ENCODE data around the gene RBM27. TPM values are rescaled to one million over a fixed set of nuclear protein-coding genes. Genes with fewer than 3 reads are reported as not detected.

The RBM27 gene
- total and polyA plus RNA-seq, 10 of the 15 experiments (the other 5 are each of a cell fraction or from before 2014, with no cell fraction given), result 5.8 to 33.9 (median 16.9) TPM

- ATAC-seq, result no peak
- no peak overlapping the region for H3K9ac ChIP-seq (ENCODE audit: control insufficient read depth, insufficient read depth, low read length)
- no peaks in the 10 kb centered on the region for H3K9me3 ChIP-seq (replicated peaks; ENCODE audit: control insufficient read depth, insufficient read depth, low read length)
- no peak overlapping the region for H2AFZ ChIP-seq (ENCODE audit: control insufficient read depth, low read depth, low read length)
- no peaks in the 10 kb centered on the region for H4K20me1 ChIP-seq (ENCODE audit: control insufficient read depth, insufficient read depth)
- in situ Hi-C loops (cut with MboI) (no loop called here), intact Hi-C loops (cut with micrococcal nuclease; ENCODE audit: unreplicated experiment) (no loop called here)
- CTCF ChIA-PET, result interaction anchor here (0.9 to 1.1 kb wide), 2 partner anchors 13 to 18 kb away, joined by 3 to 4 read pairs; no protein-coding TSS in a partner anchor
- no peaks in the 10 kb centered on the region for H3K27me3 ChIP-seq (replicated peaks in 1 of 2; ENCODE audit: control insufficient read depth in 2 of 2, insufficient read depth in 2 of 2, low read length in 1 of 2)
- no peak for DNase-seq (ENCODE audit: low read depth, low spot score)
- no peak overlapping the region for H3K27ac ChIP-seq (ENCODE audit: control insufficient read depth, insufficient read depth)
- WGBS (ENCODE audit: insufficient coverage, insufficient replicate concordance, low lambda C conversion rate, missing lambda C conversion rate), result 66% methylated on average over 5 of the region's 5 CpGs
- no peak overlapping the region for H3K4me3 ChIP-seq
- no peaks in the 10 kb centered on the region; the same call in 1 of the 2 replicates for H3K79me2 ChIP-seq (ENCODE audit: control insufficient read depth, insufficient read depth, low read length)
- H3K36me3 ChIP-seq (ENCODE audit: control insufficient read depth in 2 of 2, insufficient read depth in 2 of 2, low read length in 1 of 2), result peaks cover 5 to 15% of the 10 kb centered on the region in 2 experiments
- H3K4me1 ChIP-seq (ENCODE audit: control insufficient read depth, insufficient read depth, low read length), result no peaks in the 10 kb centered on the region
- TF ChIP-seq SP1 (IDR thresholded peaks at IDR 0.05; ENCODE audit: low read depth, low read length) (no peak), NFIC (IDR thresholded peaks at IDR 0.05; ENCODE audit: low read depth, low read length) (no peak), POU2F2 (IDR thresholded peaks at IDR 0.05; ENCODE audit: borderline replicate concordance, low read depth, low read length) (no peak), WRNIP1 (IDR thresholded peaks at IDR 0.05; ENCODE audit: borderline replicate concordance, low read depth, low read length) (no peak), ZNF622 (IDR thresholded peaks at IDR 0.05) (no peak), NFYB (IDR thresholded peaks at IDR 0.05; ENCODE audit: insufficient read depth, low read depth, low read length) (no peak), RBBP5 (conservative IDR thresholded peaks at IDR 0.05) (no peak), EZH2 (IDR thresholded peaks at IDR 0.05; ENCODE audit: borderline replicate concordance, control insufficient read depth, low read depth, low read length) (no peak)
- POLR2A ChIA-PET, result interaction anchor here (0.9 to 1.1 kb wide), 2 partner anchors 10 kb away, joined by 3 read pairs; no protein-coding TSS in a partner anchor
- no peak overlapping the region for H3K4me2 ChIP-seq (ENCODE audit: control insufficient read depth, insufficient read depth)
- RAD21 ChIA-PET (ENCODE audit: unreplicated experiment), result interaction anchor here (0.9 kb wide), 1 partner anchor 41 kb away, joined by 3 read pairs; no protein-coding TSS in a partner anchor
- FAIRE-seq, result no peak
- no TSS peak for BruUV-seq (replicated peaks)
- SMC1A ChIA-PET (ENCODE audit: uncharacterized antibody, unreplicated experiment), result interaction anchor here (0.8 to 1.3 kb wide), 2 partner anchors 10 to 75 kb away, joined by 3 read pairs; no protein-coding TSS in a partner anchor
These were observed 45.2 kb downstream of the RBM27 start for GRCh38 chr5:146248561-146248960.
